Endodermal cell (in vitro differentiated cells): ENCODE data around the gene ZNF516. TPM values are rescaled to one million over a fixed set of nuclear protein-coding genes. Genes with fewer than 3 reads are reported as not detected.
A peak's percentile ranks its signal among the peaks of the same experiment; 100 is the strongest.

Source experiments
- DNase-seq: peaks from one replicate; pipeline ENCODE4 v3.0.0-alpha.2; 2017
- H3K27ac ChIP-seq: 2 replicates; pipeline ENCODE4 v1.5.1; 2013; ENCODE audit warnings: mild to moderate bottlenecking, low read depth, low read length, moderate library complexity
- H3K27me3 ChIP-seq: 2 replicates; pipeline ENCODE4 v1.6.1; 2013; ENCODE audit warnings: mild to moderate bottlenecking, low read length, moderate library complexity; ENCODE audit not compliant: insufficient read depth, control insufficient read depth, poor library complexity, severe bottlenecking
- H3K36me3 ChIP-seq: 2 replicates; pipeline ENCODE4 v1.7.0; 2013; ENCODE audit warnings: mild to moderate bottlenecking, low read length, moderate library complexity; ENCODE audit not compliant: control insufficient read depth, insufficient read depth
- H3K4me1 ChIP-seq: one replicate; pipeline ENCODE4 v1.7.0; 2013; ENCODE audit warnings: low read length; ENCODE audit not compliant: control insufficient read depth, insufficient read depth
- H3K4me3 ChIP-seq: 2 replicates; pipeline ENCODE4 v1.5.1; 2013; ENCODE audit warnings: mild to moderate bottlenecking, low read length, moderate library complexity
- H3K9ac ChIP-seq: 2 replicates; pipeline ENCODE4 v1.6.1; 2013; ENCODE audit warnings: mild to moderate bottlenecking, low read length, moderate library complexity; ENCODE audit not compliant: poor library complexity, severe bottlenecking; ENCODE audit errors: extremely low read depth
- H3K9me3 ChIP-seq: 2 replicates; pipeline ENCODE4 v1.6.1; 2013; ENCODE audit warnings: mild to moderate bottlenecking, low read length, moderate library complexity; ENCODE audit not compliant: control insufficient read depth
- H3K27ac Mint-ChIP-seq: 2 replicates; pipeline ENCODE4 v1.8.0; 2020; ENCODE audit warnings: mixed read lengths
- H3K27me3 Mint-ChIP-seq: 2 replicates; pipeline ENCODE4 v1.8.0; 2021; ENCODE audit warnings: mild to moderate bottlenecking, mixed read lengths; ENCODE audit not compliant: insufficient read depth
- H3K36me3 Mint-ChIP-seq: 2 replicates; pipeline ENCODE4 v1.8.0; 2020; ENCODE audit warnings: low read depth, mixed read lengths
- H3K4me1 Mint-ChIP-seq: 2 replicates; pipeline ENCODE4 v1.8.0; 2020; ENCODE audit warnings: mixed read lengths
- H3K4me3 Mint-ChIP-seq: 2 replicates; pipeline ENCODE4 v1.8.0; 2020; ENCODE audit warnings: mild to moderate bottlenecking, moderate library complexity, mixed read lengths
- H3K9me3 Mint-ChIP-seq: 2 replicates; pipeline ENCODE4 v1.8.0; 2020; ENCODE audit warnings: mild to moderate bottlenecking, mixed read lengths
- CTCF ChIP-seq: fragments of 200-600 bp; sonication (generic); conservative IDR thresholded peaks from 2 replicates; pipeline ENCODE4 v1.5.0; 2021; ENCODE audit warnings: antibody characterized with exemption, mild to moderate bottlenecking
- WGBS, 2 experiments: methylation state at CpG; one replicate each; pipeline versions ENCODE4 v1.1.5 to v1.1.7; 2013; ENCODE audit warnings: missing lambda C conversion rate in 2 of 2, mixed read lengths in 1 of 2; ENCODE audit not compliant: insufficient coverage in 1 of 2, insufficient read length in 1 of 2; 5-methylcytosine and 5-hydroxymethylcytosine counted together
- total RNA-seq, 2 donors: library from RNA; stranded (reverse); fragmentation: NEBNext Ultra II Directional in 1 of 2; extraction: Animal tissue kit (Norgen Biotek cat#: 25700) in 1 of 2; gene quantifications; 2 replicates in 1 of 2; 3 replicates in 1 of 2; pipeline ENCODE4 v1.2.1, GENCODE V29; 2021

Gene ZNF516
- total RNA-seq, 2 donors from 2014 or later = 60.2 to 77.9 TPM

DNA sequence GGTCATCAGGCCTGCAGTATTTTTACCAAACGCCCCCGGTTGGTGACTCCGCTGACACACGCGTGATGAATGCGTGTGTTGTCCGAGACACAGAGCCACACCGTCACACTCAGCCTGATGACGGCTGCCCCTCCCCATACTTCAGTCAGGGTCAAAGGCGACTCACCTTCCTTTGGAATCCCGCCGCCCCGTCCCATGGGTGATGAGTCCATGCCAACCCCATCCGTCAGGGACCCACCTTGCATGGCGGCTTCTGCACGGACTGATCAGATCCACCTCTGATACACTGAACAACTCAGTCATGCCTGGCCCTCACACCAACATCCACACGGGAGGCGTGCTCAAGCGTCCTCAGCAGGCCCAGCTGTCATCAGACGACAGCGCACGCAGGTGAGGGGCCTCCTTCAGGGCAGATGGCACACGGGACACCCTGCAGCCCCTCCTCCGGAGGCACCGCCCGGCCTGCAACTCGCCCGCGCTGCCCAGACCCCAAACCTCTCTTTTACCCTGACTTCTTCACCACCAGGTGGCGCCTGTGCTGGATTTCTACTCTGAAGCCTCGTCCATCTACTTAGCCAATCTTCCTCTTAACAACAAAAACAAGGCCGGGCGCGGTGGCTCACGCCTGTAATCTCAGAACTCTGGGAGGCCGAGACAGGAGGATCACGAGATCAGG, 89.2 kb downstream of the ZNF516 start:
- Mint-ChIP-seq H3K9me3 (peaks cover 11% of the 10 kb centered on the region), H3K4me3 (no peak overlapping the region), H3K36me3 (peaks cover 34% of the 10 kb centered on the region), H3K27me3 (no peaks in the 10 kb centered on the region), H3K27ac (no peak overlapping the region), H3K4me1 (peaks cover 1% of the 10 kb centered on the region)
- Histone ChIP-seq H3K9ac (no peak overlapping the region), H3K4me1 (no peaks in the 10 kb centered on the region), H3K27me3 (no peaks in the 10 kb centered on the region), H3K4me3 (no peak overlapping the region), H3K27ac (no peak overlapping the region), H3K36me3 (peaks cover 7% of the 10 kb centered on the region), H3K9me3 (peaks cover 6% of the 10 kb centered on the region)
- peak; percentile 79 for TF ChIP-seq CTCF
- WGBS, 2 experiments = 86 to 87% methylated on average over 18 to 37 of the region's 37 CpGs
- peak; percentile 91 for DNase-seq

DNA sequence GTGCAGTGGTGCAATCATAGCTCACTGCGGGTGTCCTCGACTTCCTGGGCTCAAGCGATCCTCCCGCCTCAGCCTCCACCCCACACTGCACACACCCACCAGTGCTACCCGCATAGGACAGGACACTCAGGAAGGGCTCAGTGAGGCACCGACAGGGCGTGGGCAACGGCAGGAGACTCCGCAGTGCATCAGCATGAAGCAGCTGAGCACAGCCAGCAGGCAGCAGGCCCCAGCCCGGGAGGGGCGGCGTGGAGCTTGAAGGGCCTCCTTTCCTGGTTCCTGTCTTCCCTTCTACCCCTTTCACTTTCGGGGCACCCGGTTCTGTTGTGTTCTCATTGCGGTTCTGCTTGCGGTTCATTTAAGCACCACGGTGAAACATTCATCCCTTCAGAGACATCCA, 89.8 kb downstream of the ZNF516 start:
- Histone ChIP-seq H3K4me3 (no peak overlapping the region), H3K27me3 (no peaks in the 10 kb centered on the region), H3K27ac (no peak overlapping the region), H3K9me3 (peaks cover 6% of the 10 kb centered on the region), H3K4me1 (no peaks in the 10 kb centered on the region), H3K9ac (no peak overlapping the region), H3K36me3 (peaks cover 7% of the 10 kb centered on the region)
- Mint-ChIP-seq H3K4me1 (peaks cover 1% of the 10 kb centered on the region), H3K27ac (no peak overlapping the region), H3K27me3 (no peaks in the 10 kb centered on the region), H3K9me3 (peaks cover 9% of the 10 kb centered on the region), H3K4me3 (no peak overlapping the region), H3K36me3 (peaks cover 29% of the 10 kb centered on the region)
- TF ChIP-seq CTCF = no peak
- DNase-seq = peak; percentile 17
- 89 to 99% methylated on average over 10 to 17 of the region's 17 CpGs for WGBS, 2 experiments

GRCh38 chr18:76404345-76404831, 90.7 kb downstream of the ZNF516 start:
- Mint-ChIP-seq H3K9me3 (peaks cover under 1% of the 10 kb centered on the region), H3K27me3 (no peaks in the 10 kb centered on the region), H3K4me3 (no peak overlapping the region), H3K27ac (no peak overlapping the region), H3K36me3 (peaks cover 20% of the 10 kb centered on the region), H3K4me1 (peaks cover 1% of the 10 kb centered on the region)
- no peak overlapping the region for H3K9ac ChIP-seq
- no peak overlapping the region for H3K27ac ChIP-seq
- no peaks in the 10 kb centered on the region for H3K9me3 ChIP-seq
- H3K27me3 ChIP-seq = no peaks in the 10 kb centered on the region
- no peak for TF ChIP-seq CTCF
- DNase-seq = no peak
- no peak overlapping the region for H3K4me3 ChIP-seq
- H3K4me1 ChIP-seq = no peaks in the 10 kb centered on the region
- WGBS, 2 experiments = 93 to 97% methylated on average over 7 to 8 of the region's 8 CpGs
- H3K36me3 ChIP-seq = no peaks in the 10 kb centered on the region
